Measurements from ENCODE around the gene OTOR. TPM values are rescaled to one million over a fixed set of nuclear protein-coding genes. Genes with fewer than 3 reads are reported as not detected.

OTOR gene
- total RNA-seq, 1 experiment from 2014 or later = not detected

GRCh38 chr20:16729080-16729479 is 19.1 kb upstream of the OTOR start:
- Histone ChIP-seq H2BK20ac (ENCODE audit: low read depth, low read length, poor library complexity, severe bottlenecking) (no peak overlapping the region), H3K27ac (ENCODE audit: insufficient read length, low read depth, low read length) (no peak overlapping the region), H2BK15ac (ENCODE audit: low read depth, low read length) (no peak overlapping the region), H3K79me1 (ENCODE audit: insufficient read depth, low read depth, low read length, poor library complexity, severe bottlenecking) (peaks cover 3% of the 10 kb centered on the region), H3K18ac (ENCODE audit: insufficient read length, low read depth, low read length) (no peak overlapping the region), H2AK5ac (ENCODE audit: insufficient read length, low read length) (no peak overlapping the region), H4K5ac (ENCODE audit: insufficient read length, low read depth, low read length) (no peak overlapping the region), H3K4ac (ENCODE audit: low read depth, low read length) (no peak overlapping the region), H3K23ac (ENCODE audit: insufficient read length, low read depth, low read length) (no peak overlapping the region), H2BK120ac (ENCODE audit: low read depth, low read length, poor library complexity, severe bottlenecking) (no peak overlapping the region), H3K9me3 (ENCODE audit: control insufficient read depth, low read depth, low read length) (no peaks in the 10 kb centered on the region), H2BK5ac (ENCODE audit: insufficient read length, low read length) (no peak overlapping the region), H3K4me2 (ENCODE audit: insufficient read depth, insufficient read length, low read length) (peak overlapping the region; percentile 49), H4K20me1 (ENCODE audit: control insufficient read depth, insufficient read depth, insufficient read length) (no peaks in the 10 kb centered on the region), H3K4me1 (ENCODE audit: insufficient read depth, low read length) (peaks cover 2% of the 10 kb centered on the region; the same call in 1 of the 2 replicates), H3K79me2 (ENCODE audit: insufficient read depth, low read length) (peaks cover 12% of the 10 kb centered on the region), H3T11ph (ENCODE audit: low read length) (no peak overlapping the region), H4K8ac (replicated peaks; ENCODE audit: insufficient read length, low read depth, low read length) (no peak overlapping the region), H2BK12ac (ENCODE audit: insufficient read length, low read depth, low read length) (no peak overlapping the region), H4K91ac (ENCODE audit: insufficient read length, low read depth, low read length) (no peak overlapping the region), H3K23me2 (ENCODE audit: insufficient read length, low read depth, low read length, poor library complexity, severe bottlenecking) (peaks cover 3% of the 10 kb centered on the region), H3K9ac (ENCODE audit: extremely low read depth, insufficient read length, low read length) (no peak overlapping the region), H2AFZ (ENCODE audit: low read length) (no peak overlapping the region), H3K56ac (ENCODE audit: insufficient read length, low read depth, low read length) (no peak overlapping the region), H3K14ac (ENCODE audit: insufficient read depth, low read length) (no peak overlapping the region; the same call in 1 of the 2 replicates), H3K27me3 (ENCODE audit: insufficient read depth, low read length) (no peaks in the 10 kb centered on the region)
- DNase-seq = no peak
- Mint-ChIP-seq H3K4me1 (peaks cover 13 to 18% of the 10 kb centered on the region in 2 experiments), H3K27ac (peak overlapping the region in 2 of 3 experiments; percentile 97 to 100; a peak in 4 of 7 replicates), H3K27me3 (ENCODE audit: low read depth) (peaks cover 43% of the 10 kb centered on the region), H3K9me3 (peaks cover 3 to 8% of the 10 kb centered on the region in 2 experiments; a peak in 3 of 5 replicates), H3K4me3 (peak overlapping the region; percentile 100), H3K36me3 (ENCODE audit: insufficient read depth in 1 of 3, low read depth in 3 of 3) (peaks cover 9 to 30% (median 27%) of the 10 kb centered on the region in 3 experiments; a peak in 6 of 7 replicates)
- 100% methylated on average over 1 of the region's 1 CpG for WGBS (ENCODE audit: extremely low coverage, insufficient read length, low lambda C conversion rate)
- no peak for TF ChIP-seq CTCF (conservative IDR thresholded peaks at IDR 0.05)

Measured in H9 (cell line).